GM18502 (cell line): ENCODE data around the gene UBE2I.

ENCODE experiments used
- ATAC-seq: cut with Tn5 transposase; IDR thresholded peaks from one replicate; pipeline ENCODE4 v1.9.1; 2021; ENCODE audit warnings: mild to moderate bottlenecking; ENCODE audit not compliant: unreplicated experiment, poor library complexity

UBE2I gene

GRCh38 chr16:1311212-1311737, 1.8 kb downstream of the UBE2I start:
- ATAC-seq: no peak

- ATAC-seq: no peak
These were observed 2.5 kb downstream of the UBE2I start for GRCh38 chr16:1311738-1312466.

GRCh38 chr16:1312467-1312816, 3.0 kb downstream of the UBE2I start:
- ATAC-seq: no peak

- ATAC-seq: no peak
These were observed 3.5 kb downstream of the UBE2I start for GRCh38 chr16:1312903-1313302.

- ATAC-seq: no peak
These were observed 4.4 kb downstream of the UBE2I start for GRCh38 chr16:1313721-1314369.

GRCh38 chr16:1314399-1315068, 5.1 kb downstream of the UBE2I start:
- ATAC-seq: no peak

GRCh38 chr16:1315081-1316032, 5.9 kb downstream of the UBE2I start:
- ATAC-seq: no peak

- ATAC-seq: no peak
These were observed 6.6 kb downstream of the UBE2I start for GRCh38 chr16:1316033-1316405.

GRCh38 chr16:1317479-1318267, 8.2 kb downstream of the UBE2I start:
- ATAC-seq: no peak

- ATAC-seq: no peak
These were observed 8.8 kb downstream of the UBE2I start for GRCh38 chr16:1318268-1318545.

- no peak for ATAC-seq
These were observed 9.6 kb downstream of the UBE2I start for GRCh38 chr16:1319041-1319440.

- ATAC-seq: no peak
These were observed 10.7 kb downstream of the UBE2I start for GRCh38 chr16:1320097-1320496.

GRCh38 chr16:1320658-1321240, 11.3 kb downstream of the UBE2I start:
- ATAC-seq: no peak

GRCh38 chr16:1322407-1322806, 13.0 kb downstream of the UBE2I start:
- no peak for ATAC-seq

GRCh38 chr16:1323296-1324239, 14.1 kb downstream of the UBE2I start:
- no peak for ATAC-seq

- no peak for ATAC-seq
These were observed 14.9 kb downstream of the UBE2I start for GRCh38 chr16:1324286-1324826.

GRCh38 chr16:1325261-1325660, 15.8 kb downstream of the UBE2I start:
- no peak for ATAC-seq
